LoVo (cell line): ENCODE measurements around the gene SYTL5.

Experiments used
- DNase-seq: peaks from one replicate; pipeline ENCODE4 v3.0.0-alpha.2; 2016; ENCODE audit warnings: low spot score

SYTL5 gene

GRCh38 chrX:38138900-38139299 lies 132.5 kb downstream of the SYTL5 start:
- DNase-seq, result no peak

- no peak for DNase-seq
Measured at GRCh38 chrX:38142610-38143009, 136.3 kb downstream of the SYTL5 start.

GRCh38 chrX:38149016-38149415 lies 142.7 kb downstream of the SYTL5 start:
- no peak for DNase-seq

- DNase-seq, result no peak
Measured at GRCh38 chrX:38150993-38151392, 144.6 kb downstream of the SYTL5 start.

- no peak for DNase-seq
Measured at GRCh38 chrX:38151441-38151840, 145.1 kb downstream of the SYTL5 start.

GRCh38 chrX:38154340-38154739 lies 148.0 kb downstream of the SYTL5 start:
- DNase-seq, result no peak

- DNase-seq, result no peak
Measured at GRCh38 chrX:38154818-38155217, 148.5 kb downstream of the SYTL5 start.

GRCh38 chrX:38156838-38157237 lies 150.5 kb downstream of the SYTL5 start:
- no peak for DNase-seq

- DNase-seq, result no peak
Measured at GRCh38 chrX:38163193-38163592, 156.8 kb downstream of the SYTL5 start.

GRCh38 chrX:38165023-38165422 lies 158.7 kb downstream of the SYTL5 start:
- DNase-seq, result no peak

GRCh38 chrX:38166478-38167083 lies 160.2 kb downstream of the SYTL5 start:
- DNase-seq, result peak; percentile 18

GRCh38 chrX:38170556-38170955 lies 164.2 kb downstream of the SYTL5 start:
- no peak for DNase-seq

GRCh38 chrX:38172596-38172995 lies 166.2 kb downstream of the SYTL5 start:
- no peak for DNase-seq

GRCh38 chrX:38175139-38175538 lies 168.8 kb downstream of the SYTL5 start:
- DNase-seq, result peak; percentile 39

GRCh38 chrX:38178396-38178795 lies 172.0 kb downstream of the SYTL5 start:
- DNase-seq, result no peak
